MCF 10A (cell line): ENCODE measurements around the gene ZNF174. TPM values are rescaled to one million over a fixed set of nuclear protein-coding genes. Genes with fewer than 3 reads are reported as not detected.

Experiments used
- BruUV-seq: library from RNA; stranded (reverse); fragments of 400-500 nt; replicated peaks from 2 replicates; lab custom pipeline; 2021; lab: Mats Ljungman, UMichigan
- CTCF ChIA-PET: fragments of 300-600 bp; sonication (Branson Sonifier 250); formaldehyde crosslinking; extraction: SDS; loops from one replicate; lab custom pipeline; 2021; ENCODE audit warnings: antibody characterized with exemption, inconsistent platforms; lab: Yijun Ruan, JAX
- POLR2A ChIA-PET: fragments of 300-600, 350-650 bp; sonication (Branson Sonifier 250); formaldehyde crosslinking; extraction: SDS; loops from one replicate; lab custom pipeline; 2020; ENCODE audit warnings: antibody characterized with exemption, inconsistent platforms; lab: Yijun Ruan, JAX
- DNase-seq: peaks from one replicate; pipeline ENCODE4 v3.0.0-alpha.2; 2018; ENCODE audit not compliant: unreplicated experiment
- H3K27ac Mint-ChIP-seq: one replicate; pipeline ENCODE4 v1.8.0; 2022; ENCODE audit warnings: mild to moderate bottlenecking, low read depth, mixed read lengths; ENCODE audit not compliant: unreplicated experiment
- H3K27me3 Mint-ChIP-seq: one replicate; pipeline ENCODE4 v1.8.0; 2022; ENCODE audit warnings: mixed read lengths; ENCODE audit not compliant: insufficient read depth, unreplicated experiment
- H3K36me3 Mint-ChIP-seq: one replicate; pipeline ENCODE4 v1.8.0; 2022; ENCODE audit warnings: mild to moderate bottlenecking, moderate library complexity, mixed read lengths; ENCODE audit not compliant: insufficient read depth, unreplicated experiment
- H3K4me1 Mint-ChIP-seq: one replicate; pipeline ENCODE4 v1.8.0; 2022; ENCODE audit warnings: mixed read lengths; ENCODE audit not compliant: insufficient read depth, unreplicated experiment
- H3K4me3 Mint-ChIP-seq: one replicate; pipeline ENCODE4 v1.8.0; 2022; ENCODE audit warnings: mild to moderate bottlenecking, moderate library complexity, mixed read lengths; ENCODE audit not compliant: unreplicated experiment
- H3K9me3 Mint-ChIP-seq: one replicate; pipeline ENCODE4 v1.8.0; 2022; ENCODE audit warnings: mixed read lengths; ENCODE audit not compliant: unreplicated experiment
- intact Hi-C: fragments of 100-400 bp; cut with micrococcal nuclease; formaldehyde crosslinking; loops from 2 replicates; pipeline ENCODE4 v1.14.1; 2022
- total RNA-seq: library from RNA; stranded (reverse); gene quantifications from 2 replicates; pipeline ENCODE4 v1.2.3, GENCODE V29; 2022
- TF ChIP-seq, protein P1 (sequence below): fragments of 200-600 bp; IDR thresholded peaks from one replicate; pipeline ENCODE4 v1.8.0; 2022; ENCODE audit warnings: antibody characterized with exemption, mild to moderate bottlenecking; ENCODE audit not compliant: unreplicated experiment

The ZNF174 gene
- total RNA-seq, 1 experiment from 2014 or later = 7.5 TPM

DNA sequence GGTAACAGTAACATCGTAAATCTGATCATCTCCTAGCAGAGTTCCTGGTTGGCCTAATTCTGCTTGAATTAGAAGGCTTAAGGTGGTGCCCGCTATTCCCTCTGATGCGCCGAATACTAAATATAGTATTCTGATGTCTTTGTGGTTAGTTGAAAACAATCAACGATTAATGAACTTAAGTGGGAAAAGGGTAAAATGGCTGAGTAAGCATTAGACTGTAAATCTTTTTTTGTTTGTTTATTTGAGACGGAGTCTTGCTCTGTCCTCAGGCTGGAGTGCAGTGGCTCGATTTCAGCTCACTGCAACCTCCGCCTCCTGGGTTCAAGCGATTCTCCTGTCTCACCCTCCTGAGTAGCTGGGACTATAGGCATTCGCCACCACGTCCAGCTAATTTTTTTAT lies 31.9 kb upstream of the ZNF174 start:
- CTCF ChIA-PET = interaction anchor here (0.6 kb wide), 1 partner anchor 337 kb away, joined by 3 read pairs; no protein-coding TSS in a partner anchor
- Mint-ChIP-seq H3K4me1 (no peaks in the 10 kb centered on the region), H3K4me3 (no peak overlapping the region), H3K9me3 (peaks cover 13% of the 10 kb centered on the region), H3K36me3 (no peaks in the 10 kb centered on the region), H3K27me3 (no peaks in the 10 kb centered on the region), H3K27ac (no peak overlapping the region)
- TF ChIP-seq, protein P1, sequence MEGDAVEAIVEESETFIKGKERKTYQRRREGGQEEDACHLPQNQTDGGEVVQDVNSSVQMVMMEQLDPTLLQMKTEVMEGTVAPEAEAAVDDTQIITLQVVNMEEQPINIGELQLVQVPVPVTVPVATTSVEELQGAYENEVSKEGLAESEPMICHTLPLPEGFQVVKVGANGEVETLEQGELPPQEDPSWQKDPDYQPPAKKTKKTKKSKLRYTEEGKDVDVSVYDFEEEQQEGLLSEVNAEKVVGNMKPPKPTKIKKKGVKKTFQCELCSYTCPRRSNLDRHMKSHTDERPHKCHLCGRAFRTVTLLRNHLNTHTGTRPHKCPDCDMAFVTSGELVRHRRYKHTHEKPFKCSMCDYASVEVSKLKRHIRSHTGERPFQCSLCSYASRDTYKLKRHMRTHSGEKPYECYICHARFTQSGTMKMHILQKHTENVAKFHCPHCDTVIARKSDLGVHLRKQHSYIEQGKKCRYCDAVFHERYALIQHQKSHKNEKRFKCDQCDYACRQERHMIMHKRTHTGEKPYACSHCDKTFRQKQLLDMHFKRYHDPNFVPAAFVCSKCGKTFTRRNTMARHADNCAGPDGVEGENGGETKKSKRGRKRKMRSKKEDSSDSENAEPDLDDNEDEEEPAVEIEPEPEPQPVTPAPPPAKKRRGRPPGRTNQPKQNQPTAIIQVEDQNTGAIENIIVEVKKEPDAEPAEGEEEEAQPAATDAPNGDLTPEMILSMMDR = no peak
- POLR2A ChIA-PET = no interaction called here
- DNase-seq = no peak
- no TSS peak for BruUV-seq
- intact Hi-C loops = no loop called here

DNA sequence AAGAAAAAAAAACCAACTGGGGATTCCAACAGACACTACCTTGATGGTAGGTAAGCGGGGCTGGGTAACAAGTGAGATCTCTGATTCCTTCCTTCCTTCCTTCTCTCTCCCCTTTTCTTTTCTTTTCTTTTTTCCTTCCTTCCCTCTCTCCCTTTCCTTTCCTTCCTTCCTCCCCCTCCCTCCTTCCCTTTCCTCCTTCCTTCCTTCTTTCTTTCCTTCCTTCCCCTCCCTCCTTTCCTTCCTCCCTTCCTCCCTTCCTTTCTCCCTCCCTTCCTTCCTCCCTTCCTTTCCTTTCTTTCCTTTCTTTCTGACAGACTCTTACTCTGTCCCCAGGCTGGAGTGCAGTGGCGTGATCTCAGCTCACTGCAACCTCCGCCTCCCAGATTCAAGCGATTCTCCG lies 25.3 kb upstream of the ZNF174 start:
- TF ChIP-seq, protein P1 = no peak
- Mint-ChIP-seq H3K27ac (no peak overlapping the region), H3K9me3 (peaks cover 33% of the 10 kb centered on the region), H3K4me3 (no peak overlapping the region), H3K36me3 (no peaks in the 10 kb centered on the region), H3K4me1 (no peaks in the 10 kb centered on the region), H3K27me3 (no peaks in the 10 kb centered on the region)
- no TSS peak for BruUV-seq
- intact Hi-C loops = no loop called here
- DNase-seq = no peak
- CTCF ChIA-PET = no interaction called here
- POLR2A ChIA-PET = no interaction called here

DNA sequence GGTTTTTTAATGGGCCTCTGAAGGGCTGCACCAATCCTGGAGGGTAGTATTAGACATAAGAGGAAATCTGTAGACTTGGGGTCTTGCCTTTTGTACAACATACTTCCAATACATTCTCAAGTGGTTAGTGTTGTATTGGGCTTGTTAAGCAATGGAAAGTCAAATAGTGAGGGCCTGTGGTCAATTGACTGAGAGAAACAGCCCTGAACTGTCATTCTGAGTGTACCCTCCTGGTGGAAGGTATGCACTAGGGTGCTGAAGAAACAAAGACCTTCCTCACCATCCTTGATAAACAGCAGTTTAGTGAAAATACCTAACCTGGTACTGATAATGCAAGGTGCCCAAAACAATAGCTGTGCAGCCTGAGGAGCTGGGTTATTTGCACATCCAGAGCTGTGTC lies 23.1 kb upstream of the ZNF174 start:
- intact Hi-C loops = no loop called here
- no TSS peak for BruUV-seq
- no peaks in the 10 kb centered on the region for H3K4me1 Mint-ChIP-seq
- peaks cover 42% of the 10 kb centered on the region for H3K9me3 Mint-ChIP-seq
- no peak overlapping the region for H3K4me3 Mint-ChIP-seq
- ChIA-PET CTCF (no interaction called here), POLR2A (no interaction called here)
- TF ChIP-seq, protein P1 = no peak
- no peaks in the 10 kb centered on the region for H3K27me3 Mint-ChIP-seq
- H3K27ac Mint-ChIP-seq = no peak overlapping the region
- H3K36me3 Mint-ChIP-seq = peaks cover 11% of the 10 kb centered on the region
- DNase-seq = no peak

DNA sequence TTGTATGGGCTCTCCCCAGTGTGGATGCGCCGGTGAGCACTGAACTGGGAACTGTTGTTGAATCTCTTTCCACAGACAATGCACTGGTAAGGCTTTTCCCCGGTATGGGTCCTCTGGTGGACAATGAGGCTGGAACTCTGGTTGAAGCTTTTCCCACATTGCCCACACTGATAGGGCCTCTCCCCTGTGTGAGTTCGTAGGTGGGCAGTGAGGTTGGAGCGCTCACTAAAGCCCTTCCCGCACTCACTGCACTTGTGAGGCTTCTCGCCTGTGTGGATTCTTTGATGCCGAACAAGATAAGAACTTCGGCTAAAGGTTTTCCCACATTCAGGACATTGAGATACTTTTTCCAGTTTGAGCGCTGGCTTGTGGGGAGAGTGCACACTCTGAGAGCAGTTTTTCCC lies 18.0 kb upstream of the ZNF174 start:
- H3K27ac Mint-ChIP-seq = no peak overlapping the region
- H3K27me3 Mint-ChIP-seq = no peaks in the 10 kb centered on the region
- H3K4me3 Mint-ChIP-seq = no peak overlapping the region
- H3K4me1 Mint-ChIP-seq = no peaks in the 10 kb centered on the region
- intact Hi-C loops = no loop called here
- peaks cover 47% of the 10 kb centered on the region for H3K36me3 Mint-ChIP-seq
- DNase-seq = peak; percentile 7
- ChIA-PET POLR2A (interaction anchor here (0.7 to 1.8 kb wide), 2 partner anchors 13 to 18 kb away, joined by 3 to 6 read pairs; partner anchors contain the start of genes ZNF174 and ZSCAN32), CTCF (interaction anchor here (0.7 to 1.3 kb wide), 3 partner anchors 8 to 572 kb away, joined by 3 to 4 read pairs (median 3); partner anchors contain the start of genes ZNF174 and ZSCAN32)
- TF ChIP-seq, protein P1 = no peak
- H3K9me3 Mint-ChIP-seq = peaks cover 47% of the 10 kb centered on the region
- BruUV-seq = no TSS peak
